HG02759 (cell line): ENCODE data around the gene ALDH3A1.

Experiments used
- ATAC-seq: cut with Tn5 transposase; IDR thresholded peaks from one replicate; pipeline ENCODE4 v1.9.1; 2021; ENCODE audit warnings: mild to moderate bottlenecking, moderate library complexity; ENCODE audit not compliant: unreplicated experiment

The ALDH3A1 gene

GRCh38 chr17:19720631-19721426 lies 27.3 kb downstream of the ALDH3A1 start:
- no peak for ATAC-seq

GRCh38 chr17:19720210-19720475 lies 28.0 kb downstream of the ALDH3A1 start:
- ATAC-seq: no peak

- no peak for ATAC-seq
These were observed 28.5 kb downstream of the ALDH3A1 start for GRCh38 chr17:19719355-19720209.

- no peak for ATAC-seq
These were observed 29.3 kb downstream of the ALDH3A1 start for GRCh38 chr17:19718613-19719354.

- ATAC-seq: no peak
These were observed 30.0 kb downstream of the ALDH3A1 start for GRCh38 chr17:19718041-19718612.

GRCh38 chr17:19717411-19717908 lies 30.6 kb downstream of the ALDH3A1 start:
- ATAC-seq: no peak

- no peak for ATAC-seq
These were observed 31.1 kb downstream of the ALDH3A1 start for GRCh38 chr17:19717031-19717360.

- no peak for ATAC-seq
These were observed 31.7 kb downstream of the ALDH3A1 start, which contains the start of gene SLC47A2 for GRCh38 chr17:19716108-19717030. Gene SLC47A2, minus strand, starts transcription at chr17:19716584. Its CDS starts 29 bp downstream, at chr17:19716555.

GRCh38 chr17:19714542-19715411 lies 33.3 kb downstream of the ALDH3A1 start:
- no peak for ATAC-seq

GRCh38 chr17:19713901-19714361 lies 34.2 kb downstream of the ALDH3A1 start:
- ATAC-seq: no peak

GRCh38 chr17:19713462-19713861 lies 34.6 kb downstream of the ALDH3A1 start:
- no peak for ATAC-seq

- no peak for ATAC-seq
These were observed 35.6 kb downstream of the ALDH3A1 start for GRCh38 chr17:19712436-19713004.

- ATAC-seq: no peak
These were observed 38.3 kb downstream of the ALDH3A1 start for GRCh38 chr17:19709841-19710240.

- ATAC-seq: no peak
These were observed 39.5 kb downstream of the ALDH3A1 start for GRCh38 chr17:19708431-19709175.

GRCh38 chr17:19707728-19708221 lies 40.3 kb downstream of the ALDH3A1 start:
- ATAC-seq: no peak

- ATAC-seq: no peak
These were observed 41.0 kb downstream of the ALDH3A1 start for GRCh38 chr17:19706791-19707727.
